Measurements from ENCODE around the gene MIER2. TPM values are rescaled to one million over a fixed set of nuclear protein-coding genes. Genes with fewer than 3 reads are reported as not detected.
A peak's percentile ranks its signal among the peaks of the same experiment; 100 is the strongest.

MIER2 gene
- total RNA-seq, 1 donor from 2014 or later: 43.5 TPM

- no peak for DNase-seq (ENCODE audit: low read depth)
These were observed 3.0 kb downstream of the MIER2 start for GRCh38 chr19:341386-342127.

GRCh38 chr19:340620-341385 lies 3.8 kb downstream of the MIER2 start:
- H3K9me3 ChIP-seq (ENCODE audit: insufficient read depth, low read depth, low read length): peaks cover 3% of the 10 kb centered on the region
- FAIRE-seq (no peak), DNase-seq (ENCODE audit: low read depth) (no peak)
- Mint-ChIP-seq H3K36me3 (ENCODE audit: low read depth, unreplicated experiment) (peaks cover 31% of the 10 kb centered on the region), H3K27me3 (ENCODE audit: low read depth, unreplicated experiment) (peaks cover 2% of the 10 kb centered on the region), H3K4me1 (ENCODE audit: low read depth, unreplicated experiment) (peaks cover 37% of the 10 kb centered on the region), H3K27ac (ENCODE audit: unreplicated experiment) (peak overlapping the region; percentile 53), H3K4me3 (ENCODE audit: unreplicated experiment) (no peak overlapping the region), H3K9me3 (ENCODE audit: unreplicated experiment) (peaks cover 11% of the 10 kb centered on the region)
- no peak overlapping the region for H2AFZ ChIP-seq (ENCODE audit: low read depth, low read length)
- H3K4me1 ChIP-seq (ENCODE audit: insufficient read depth, low read length): peaks cover 24% of the 10 kb centered on the region
- H3K27me3 ChIP-seq (ENCODE audit: insufficient read depth, low read length): no peaks in the 10 kb centered on the region
- no peak overlapping the region for H3K4me3 ChIP-seq (ENCODE audit: insufficient read depth, low read depth, low read length)
- peak overlapping the region; percentile 99 for H3K4me2 ChIP-seq (ENCODE audit: low read length)
- H3K36me3 ChIP-seq (ENCODE audit: insufficient read depth, low read length): peaks cover 5% of the 10 kb centered on the region
- no peak overlapping the region for H3K9ac ChIP-seq (ENCODE audit: low read length)
- H3K27ac ChIP-seq (ENCODE audit: low read depth, low read length): no peak overlapping the region
- TF ChIP-seq CTCF (IDR thresholded peaks at IDR 0.05; ENCODE audit: insufficient read depth, low read depth, low read length) (no peak), EZH2 (IDR thresholded peaks at IDR 0.05; ENCODE audit: insufficient read depth, low read length) (no peak)
- H4K20me1 ChIP-seq (ENCODE audit: insufficient read depth, low read length): peaks cover 74% of the 10 kb centered on the region
- H3K79me2 ChIP-seq (ENCODE audit: insufficient read depth, low read length): peaks cover 80% of the 10 kb centered on the region

More at GRCh38 chr19:341386-342127, 3.0 kb downstream of the MIER2 start:
- Mint-ChIP-seq H3K9me3 (ENCODE audit: unreplicated experiment) (peaks cover 13% of the 10 kb centered on the region), H3K27me3 (ENCODE audit: low read depth, unreplicated experiment) (peaks cover 2% of the 10 kb centered on the region), H3K36me3 (ENCODE audit: low read depth, unreplicated experiment) (peaks cover 29% of the 10 kb centered on the region), H3K27ac (ENCODE audit: unreplicated experiment) (no peak overlapping the region), H3K4me3 (ENCODE audit: unreplicated experiment) (peak overlapping the region; percentile 68), H3K4me1 (ENCODE audit: low read depth, unreplicated experiment) (peaks cover 37% of the 10 kb centered on the region)
- no peak for FAIRE-seq
- H3K27ac ChIP-seq (ENCODE audit: low read depth, low read length): peak overlapping the region; percentile 85
- TF ChIP-seq CTCF (IDR thresholded peaks at IDR 0.05; ENCODE audit: insufficient read depth, low read depth, low read length) (no peak), EZH2 (IDR thresholded peaks at IDR 0.05; ENCODE audit: insufficient read depth, low read length) (no peak)
- peak overlapping the region; percentile 99 for H3K4me2 ChIP-seq (ENCODE audit: low read length)
- H3K4me3 ChIP-seq (ENCODE audit: insufficient read depth, low read depth, low read length): peak overlapping the region; percentile 78
- peak overlapping the region; percentile 87 for H3K9ac ChIP-seq (ENCODE audit: low read length)
- peaks cover 24% of the 10 kb centered on the region for H3K4me1 ChIP-seq (ENCODE audit: insufficient read depth, low read length)
- H3K36me3 ChIP-seq (ENCODE audit: insufficient read depth, low read length): peaks cover 5% of the 10 kb centered on the region
- no peak overlapping the region for H2AFZ ChIP-seq (ENCODE audit: low read depth, low read length)
- H3K9me3 ChIP-seq (ENCODE audit: insufficient read depth, low read depth, low read length): peaks cover 3% of the 10 kb centered on the region
- H3K27me3 ChIP-seq (ENCODE audit: insufficient read depth, low read length): no peaks in the 10 kb centered on the region
- H3K79me2 ChIP-seq (ENCODE audit: insufficient read depth, low read length): peaks cover 72% of the 10 kb centered on the region
- H4K20me1 ChIP-seq (ENCODE audit: insufficient read depth, low read length): peaks cover 67% of the 10 kb centered on the region
